ENCODE measurements around the gene ZFAND3. TPM values are rescaled to one million over a fixed set of nuclear protein-coding genes. Genes with fewer than 3 reads are reported as not detected.

Gene ZFAND3
- total RNA-seq, 1 donor from 2014 or later, result 66.9 TPM

- H3K4me3 Mint-ChIP-seq, result no peak overlapping the region
- no peak for TF ChIP-seq CTCF (conservative IDR thresholded peaks at IDR 0.05)
- H3K9me3 Mint-ChIP-seq, result no peaks in the 10 kb centered on the region
- no peak for DNase-seq (ENCODE audit: extremely low spot score, unreplicated experiment)
- H3K36me3 Mint-ChIP-seq, result no peaks in the 10 kb centered on the region
- H3K4me1 Mint-ChIP-seq (ENCODE audit: unreplicated experiment), result peaks cover 17% of the 10 kb centered on the region
- H3K27ac Mint-ChIP-seq, result no peak overlapping the region
- no peaks in the 10 kb centered on the region for H3K27me3 Mint-ChIP-seq
These were observed 27.0 kb upstream of the ZFAND3 start for GRCh38 chr6:37792457-37793033.

DNA sequence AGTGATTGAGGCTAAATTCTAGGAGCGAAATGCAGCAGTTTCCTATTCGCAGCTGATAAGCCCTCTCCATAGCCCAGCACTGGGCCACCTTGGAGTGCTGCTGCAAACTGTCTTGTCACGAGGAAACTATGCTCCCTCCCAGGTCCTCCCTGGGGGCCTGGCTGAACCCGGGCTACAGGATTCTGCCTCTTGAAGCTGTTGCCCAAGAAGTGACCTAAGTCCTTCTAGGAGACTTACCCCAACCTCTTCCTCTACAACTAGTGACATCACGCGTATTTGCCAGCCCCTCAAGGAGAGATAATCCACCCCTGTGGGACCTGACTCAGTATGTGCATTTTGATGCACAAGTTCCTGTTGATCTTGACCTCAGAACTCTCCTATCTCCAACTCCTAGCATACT, 26.5 kb upstream of the ZFAND3 start:
- no peak for DNase-seq (ENCODE audit: extremely low spot score, unreplicated experiment)
- Mint-ChIP-seq H3K4me1 (ENCODE audit: unreplicated experiment) (peaks cover 17% of the 10 kb centered on the region), H3K36me3 (no peaks in the 10 kb centered on the region), H3K4me3 (no peak overlapping the region), H3K9me3 (no peaks in the 10 kb centered on the region), H3K27ac (no peak overlapping the region), H3K27me3 (no peaks in the 10 kb centered on the region)
- no peak for TF ChIP-seq CTCF (conservative IDR thresholded peaks at IDR 0.05)

GRCh38 chr6:37794825-37795224, 24.7 kb upstream of the ZFAND3 start:
- Mint-ChIP-seq H3K4me3 (no peak overlapping the region), H3K27me3 (no peaks in the 10 kb centered on the region), H3K27ac (no peak overlapping the region), H3K36me3 (no peaks in the 10 kb centered on the region), H3K4me1 (ENCODE audit: unreplicated experiment) (peaks cover 17% of the 10 kb centered on the region), H3K9me3 (no peaks in the 10 kb centered on the region)
- no peak for DNase-seq (ENCODE audit: extremely low spot score, unreplicated experiment)
- TF ChIP-seq CTCF (conservative IDR thresholded peaks at IDR 0.05), result no peak

- H3K36me3 Mint-ChIP-seq, result no peaks in the 10 kb centered on the region
- TF ChIP-seq CTCF (conservative IDR thresholded peaks at IDR 0.05), result no peak
- no peaks in the 10 kb centered on the region for H3K27me3 Mint-ChIP-seq
These were observed 20.9 kb upstream of the ZFAND3 start for GRCh38 chr6:37798436-37799262.

DNA sequence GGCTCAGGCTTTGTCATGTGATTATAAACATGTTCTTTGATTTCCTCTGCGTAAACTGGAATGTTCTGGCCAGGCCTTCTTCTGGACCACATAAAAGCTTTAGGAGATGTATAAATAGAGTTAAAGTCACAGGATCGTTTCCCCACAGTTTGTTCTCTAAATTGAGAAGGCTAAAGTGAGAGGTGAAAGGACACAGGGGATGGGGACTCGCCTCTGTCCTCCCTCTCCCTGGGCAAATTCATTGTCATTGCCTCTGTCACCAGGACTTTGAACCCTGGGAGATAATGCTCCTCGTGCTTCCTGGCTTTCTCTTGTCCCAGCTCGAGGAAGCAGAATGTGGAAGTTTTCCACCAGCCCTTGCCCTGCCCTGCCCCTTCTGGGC, 20.3 kb upstream of the ZFAND3 start:
- DNase-seq (ENCODE audit: extremely low spot score, unreplicated experiment), result no peak
- Mint-ChIP-seq H3K4me1 (ENCODE audit: unreplicated experiment) (no peaks in the 10 kb centered on the region), H3K9me3 (no peaks in the 10 kb centered on the region), H3K27me3 (no peaks in the 10 kb centered on the region), H3K36me3 (no peaks in the 10 kb centered on the region), H3K27ac (no peak overlapping the region), H3K4me3 (no peak overlapping the region)
- no peak for TF ChIP-seq CTCF (conservative IDR thresholded peaks at IDR 0.05)

More at GRCh38 chr6:37798436-37799262, 20.9 kb upstream of the ZFAND3 start:
- H3K27ac Mint-ChIP-seq, result no peak overlapping the region
- no peak for DNase-seq (ENCODE audit: extremely low spot score, unreplicated experiment)
- H3K4me1 Mint-ChIP-seq (ENCODE audit: unreplicated experiment), result no peaks in the 10 kb centered on the region
- H3K9me3 Mint-ChIP-seq, result no peaks in the 10 kb centered on the region
- H3K4me3 Mint-ChIP-seq, result no peak overlapping the region

Measured in type B pancreatic cell (in vitro differentiated cells).